ENCODE data around the gene TIE1. TPM values are rescaled to one million over a fixed set of nuclear protein-coding genes. Genes with fewer than 3 reads are reported as not detected.

The TIE1 gene
- total and polyA plus RNA-seq, 9 of the 15 experiments (the other 6 are each of a cell fraction or from before 2014, with no cell fraction given), result 0.07 to 0.49 (median 0.14) TPM; not detected in 4

GRCh38 chr1:43344267-43344850 lies 43.6 kb downstream of the TIE1 start (continued):
- 0 out of 2 replicates have a peak, but pooled peaks have one; percentile 29 for TF ChIP-seq MGA (IDR thresholded peaks at IDR 0.05)
- no peak for TF ChIP-seq SNIP1 (IDR thresholded peaks at IDR 0.05; ENCODE audit: low read depth)
- TF ChIP-seq ZBTB2 (IDR thresholded peaks at IDR 0.05), result peak; percentile 43; the same call in 1 of the 2 replicates
- TF ChIP-seq PTTG1 (tag; IDR thresholded peaks at IDR 0.05; ENCODE audit: low read depth), result no peak
- TF ChIP-seq MTA2 (IDR thresholded peaks at IDR 0.05; ENCODE audit: low read depth), result peak; percentile 17; the same call in 1 of the 2 replicates
- no peak for TF ChIP-seq ZNF212 (CRISPR knock-in tag; IDR thresholded peaks at IDR 0.05)
- TF ChIP-seq TRIM24 (IDR thresholded peaks at IDR 0.05), result 0 out of 4 replicates have a peak, but pooled peaks of 1 of the 2 experiments have one; percentile 16
- TF ChIP-seq NCOR1 (IDR thresholded peaks at IDR 0.05), result peak; percentile 80
- TF ChIP-seq ZBTB33 (CRISPR knock-in tag; IDR thresholded peaks at IDR 0.05), result no peak
- peak; percentile 81 for TF ChIP-seq SMAD4 (CRISPR knock-in tag; conservative IDR thresholded peaks at IDR 0.05)
- peak; percentile 24; the same call in 1 of the 2 replicates for TF ChIP-seq DPF2 (IDR thresholded peaks at IDR 0.05)
